SK-N-SH treated with all-trans-retinoic acid at 6 μM for 48 hours (cell line): ENCODE measurements around the gene UPB1.

Experiments
- ESRRG ChIP-seq: fragments of 250-450 bp; sonication (Bioruptor Pico); IDR thresholded peaks from 2 replicates; pipeline ENCODE4 v1.6.1; 2021; ENCODE audit warnings: mild to moderate bottlenecking
- TOX ChIP-seq: fragments of 250-450 bp; sonication (Bioruptor Pico); IDR thresholded peaks from 2 replicates; pipeline ENCODE4 v1.8.0; 2021; ENCODE audit warnings: mild to moderate bottlenecking, moderate library complexity, borderline replicate concordance
- ZC3H10 ChIP-seq: fragments of 250-450 bp; sonication (Bioruptor Pico); IDR thresholded peaks from 2 replicates; pipeline ENCODE4 v1.5.1; 2021; ENCODE audit warnings: mild to moderate bottlenecking, moderate library complexity
- ZFP3 ChIP-seq: fragments of 250-450 bp; sonication (Bioruptor Pico); IDR thresholded peaks from 2 replicates; pipeline ENCODE4 v1.5.0; 2020; ENCODE audit warnings: mild to moderate bottlenecking, moderate library complexity

DNA sequence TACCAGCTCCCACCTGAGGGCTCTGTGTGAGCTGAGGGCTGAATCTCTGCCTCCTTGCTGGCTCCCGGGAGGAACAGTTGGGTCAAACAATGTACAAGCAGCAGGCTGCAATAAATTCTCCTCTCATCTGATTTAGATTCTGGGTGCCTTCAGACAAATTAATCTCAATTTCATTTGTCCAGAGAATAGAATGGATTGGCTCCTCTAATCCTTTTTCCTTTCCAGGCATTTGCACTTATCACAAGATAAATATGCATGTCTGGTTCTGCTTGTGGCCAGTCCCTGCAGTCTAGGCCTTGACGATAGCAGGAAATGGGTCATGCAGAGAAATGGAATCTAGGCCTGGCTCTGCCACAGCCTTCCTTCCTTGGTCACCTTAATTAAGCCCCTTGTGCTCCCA lies 28.7 kb downstream of the UPB1 start:
- TF ChIP-seq ESRRG (CRISPR knock-in tag) = 0 out of 2 replicates have a peak, but pooled peaks have one; percentile 40
- no peak for TF ChIP-seq TOX (CRISPR knock-in tag)
- peak; percentile 67; the same call in 1 of the 2 replicates for TF ChIP-seq ZFP3
- TF ChIP-seq ZC3H10 = no peak
